ENCODE measurements around the gene ST3GAL4. TPM values are rescaled to one million over a fixed set of nuclear protein-coding genes. Genes with fewer than 3 reads are reported as not detected.

The ST3GAL4 gene
- total and polyA plus RNA-seq, 2 of the 8 experiments (the other 6 are each of a cell fraction or from before 2014, with no cell fraction given): 15.6 to 20.0 TPM

DNA sequence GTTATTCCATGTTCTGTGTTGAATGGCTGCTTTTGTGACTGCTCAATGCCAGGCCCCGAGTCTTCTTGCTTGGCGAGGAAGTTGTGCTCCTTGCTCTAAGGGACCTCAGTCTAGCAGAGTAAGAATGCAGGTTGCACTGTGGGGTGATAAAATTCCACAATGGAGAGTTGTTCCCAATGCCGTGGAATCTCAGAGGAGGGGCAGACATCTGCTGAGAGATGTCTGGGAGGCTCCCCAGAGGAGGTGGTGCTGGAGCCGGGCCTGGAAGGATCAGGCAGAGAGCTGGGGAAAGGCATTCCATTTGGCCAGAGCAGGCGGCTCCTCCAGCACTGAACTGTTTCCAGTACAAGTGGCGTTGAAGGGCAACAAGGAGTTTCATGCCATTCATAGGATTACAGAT is 55.2 kb downstream of the ST3GAL4 start:
- no peaks in the 10 kb centered on the region for H4K20me1 ChIP-seq (replicated peaks in 1 of 2; ENCODE audit: control insufficient read depth in 1 of 2, insufficient read depth in 2 of 2, low read length in 2 of 2)
- WGBS, 2 experiments (ENCODE audit: extremely low coverage in 1 of 2, insufficient coverage in 1 of 2, insufficient read length in 1 of 2, insufficient replicate concordance in 2 of 2, low coverage in 1 of 2, low lambda C conversion rate in 2 of 2, missing lambda C conversion rate in 1 of 2): 83% methylated on average over 6 of the region's 6 CpGs; no CpG with 5 or more reads in 1 of the 2 experiments
- H2BK15ac ChIP-seq (ENCODE audit: low read length): no peak overlapping the region
- no peaks in the 10 kb centered on the region; the same call in 1 of the 2 replicates for H3K23me2 ChIP-seq (ENCODE audit: low read depth, low read length)
- H3K79me1 ChIP-seq (ENCODE audit: low read depth, low read length): no peaks in the 10 kb centered on the region; the same call in 1 of the 2 replicates
- DNase-seq (ENCODE audit: low read depth in 1 of 2, low spot score in 2 of 2) (no peak), FAIRE-seq (no peak)
- H4K5ac ChIP-seq (ENCODE audit: insufficient read length, low read depth, low read length): no peak overlapping the region
- H3K4me1 ChIP-seq (replicated peaks in 1 of 4; ENCODE audit: control insufficient read depth in 3 of 4, insufficient read depth in 4 of 4, low read length in 3 of 4): peaks cover 0 to 2% (median 0%) of the 10 kb centered on the region in 4 experiments; a peak in 2 of 7 replicates
- H3K56ac ChIP-seq (replicated peaks; ENCODE audit: insufficient read length, low read depth, low read length): no peak overlapping the region
- no peak overlapping the region for H3K27ac ChIP-seq (ENCODE audit: low read depth, low read length)
- H3K36me3 ChIP-seq (ENCODE audit: control insufficient read depth in 2 of 4, insufficient read depth in 4 of 4, low read length in 3 of 4): peaks cover 0 to 7% (median 1%) of the 10 kb centered on the region in 4 experiments; a peak in 2 of 8 replicates
- no peak overlapping the region for H3K18ac ChIP-seq (ENCODE audit: extremely low read depth, low read length)
- POLR2A ChIA-PET (ENCODE audit: partially characterized antibody): no interaction called here
- no peak overlapping the region for H4K8ac ChIP-seq (ENCODE audit: extremely low read depth, insufficient read depth, low read length)
- no peak overlapping the region for H3K9ac ChIP-seq (replicated peaks in 1 of 4; ENCODE audit: extremely low read depth in 1 of 4, low read depth in 3 of 4, low read length in 3 of 4)
- no peak overlapping the region for H2BK20ac ChIP-seq (ENCODE audit: low read length)
- H2BK120ac ChIP-seq (replicated peaks; ENCODE audit: low read depth, low read length): no peak overlapping the region
- H3K79me2 ChIP-seq (ENCODE audit: control insufficient read depth in 1 of 2, insufficient read depth in 2 of 2, low read length in 2 of 2): no peaks in the 10 kb centered on the region
- no peaks in the 10 kb centered on the region for H3K9me3 ChIP-seq (ENCODE audit: insufficient read depth in 2 of 2, low read depth in 1 of 2, low read length in 1 of 2)
- no peak overlapping the region for H4K91ac ChIP-seq (replicated peaks; ENCODE audit: insufficient read length, low read length)
- H2BK12ac ChIP-seq (ENCODE audit: low read depth, low read length): no peak overlapping the region
- H3K27me3 ChIP-seq (replicated peaks in 1 of 4; ENCODE audit: control insufficient read depth in 3 of 4, extremely low read depth in 1 of 4, insufficient read depth in 3 of 4, low read length in 3 of 4): peaks cover 0 to 1% (median 0%) of the 10 kb centered on the region in 4 experiments; a peak in 3 of 7 replicates
- H3K4ac ChIP-seq (replicated peaks; ENCODE audit: insufficient read length, low read depth, low read length): no peak overlapping the region
- H3K23ac ChIP-seq (ENCODE audit: insufficient read length): no peak overlapping the region
- CTCF ChIA-PET (ENCODE audit: partially characterized antibody): interaction anchor here (0.7 to 3.4 kb wide), 6 partner anchors 8 to 100 kb away, joined by 3 to 20 read pairs (median 5); no protein-coding TSS in a partner anchor
- H3K14ac ChIP-seq (ENCODE audit: insufficient read length): no peak overlapping the region
- no peak overlapping the region for H2AK5ac ChIP-seq (ENCODE audit: low read depth, low read length)
- H3K4me3 ChIP-seq (ENCODE audit: extremely low read depth in 1 of 4, insufficient read depth in 2 of 4, low read depth in 3 of 4, low read length in 4 of 4): no peak overlapping the region
- no peak overlapping the region for H2AFZ ChIP-seq (ENCODE audit: low read length)
- no peak overlapping the region for H3K4me2 ChIP-seq (ENCODE audit: insufficient read depth in 1 of 2, low read depth in 2 of 2, low read length in 2 of 2)
- H2BK5ac ChIP-seq (ENCODE audit: low read depth, low read length): no peak overlapping the region
- TF ChIP-seq RFX5 (IDR thresholded peaks at IDR 0.05; ENCODE audit: borderline replicate concordance, low read depth, low read length) (no peak), CBX5 (IDR thresholded peaks at IDR 0.05; ENCODE audit: low read depth, low read length) (no peak), BACH1 (IDR thresholded peaks at IDR 0.05; ENCODE audit: low read length) (no peak)
